Measurements from ENCODE around the gene PEX11B. TPM values are rescaled to one million over a fixed set of nuclear protein-coding genes. Genes with fewer than 3 reads are reported as not detected.

PEX11B gene
- total RNA-seq, 2 donors from 2014 or later, result 20.1 to 21.2 TPM

DNA sequence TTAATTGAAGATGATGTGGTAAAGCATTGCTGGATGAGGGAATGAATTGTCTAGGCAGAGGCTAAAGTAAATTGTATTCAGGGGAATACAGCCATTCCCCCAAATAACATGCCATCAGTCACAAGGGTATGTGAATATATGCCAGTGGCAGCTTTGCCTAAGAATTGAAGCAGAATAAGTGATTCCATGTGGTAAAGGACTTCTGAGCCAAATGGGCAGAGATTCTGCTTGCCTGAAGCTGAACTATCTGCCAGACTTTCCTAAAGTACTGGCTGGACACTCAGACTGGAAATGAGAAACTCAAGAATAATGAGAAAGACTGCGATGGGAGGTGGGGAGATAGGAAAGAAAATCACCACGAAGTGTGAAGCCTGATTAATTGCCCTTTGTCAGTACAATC, 36.9 kb upstream of the PEX11B start:
- Histone ChIP-seq H3K36me3 (no peaks in the 10 kb centered on the region), H3K27ac (peak overlapping the region; percentile 97 to 98), H3K27me3 (no peaks in the 10 kb centered on the region), H3K4me3 (peak overlapping the region in 1 of 2 donors; percentile 3), H3K9me3 (no peaks in the 10 kb centered on the region), H3K4me1 (peaks cover 0 to 61% of the 10 kb centered on the region in 2 donors)
- TF ChIP-seq, protein P1, sequence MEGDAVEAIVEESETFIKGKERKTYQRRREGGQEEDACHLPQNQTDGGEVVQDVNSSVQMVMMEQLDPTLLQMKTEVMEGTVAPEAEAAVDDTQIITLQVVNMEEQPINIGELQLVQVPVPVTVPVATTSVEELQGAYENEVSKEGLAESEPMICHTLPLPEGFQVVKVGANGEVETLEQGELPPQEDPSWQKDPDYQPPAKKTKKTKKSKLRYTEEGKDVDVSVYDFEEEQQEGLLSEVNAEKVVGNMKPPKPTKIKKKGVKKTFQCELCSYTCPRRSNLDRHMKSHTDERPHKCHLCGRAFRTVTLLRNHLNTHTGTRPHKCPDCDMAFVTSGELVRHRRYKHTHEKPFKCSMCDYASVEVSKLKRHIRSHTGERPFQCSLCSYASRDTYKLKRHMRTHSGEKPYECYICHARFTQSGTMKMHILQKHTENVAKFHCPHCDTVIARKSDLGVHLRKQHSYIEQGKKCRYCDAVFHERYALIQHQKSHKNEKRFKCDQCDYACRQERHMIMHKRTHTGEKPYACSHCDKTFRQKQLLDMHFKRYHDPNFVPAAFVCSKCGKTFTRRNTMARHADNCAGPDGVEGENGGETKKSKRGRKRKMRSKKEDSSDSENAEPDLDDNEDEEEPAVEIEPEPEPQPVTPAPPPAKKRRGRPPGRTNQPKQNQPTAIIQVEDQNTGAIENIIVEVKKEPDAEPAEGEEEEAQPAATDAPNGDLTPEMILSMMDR (IDR thresholded peaks at IDR 0.05), result no peak
- no peak for DNase-seq (ENCODE audit: low spot score)

DNA sequence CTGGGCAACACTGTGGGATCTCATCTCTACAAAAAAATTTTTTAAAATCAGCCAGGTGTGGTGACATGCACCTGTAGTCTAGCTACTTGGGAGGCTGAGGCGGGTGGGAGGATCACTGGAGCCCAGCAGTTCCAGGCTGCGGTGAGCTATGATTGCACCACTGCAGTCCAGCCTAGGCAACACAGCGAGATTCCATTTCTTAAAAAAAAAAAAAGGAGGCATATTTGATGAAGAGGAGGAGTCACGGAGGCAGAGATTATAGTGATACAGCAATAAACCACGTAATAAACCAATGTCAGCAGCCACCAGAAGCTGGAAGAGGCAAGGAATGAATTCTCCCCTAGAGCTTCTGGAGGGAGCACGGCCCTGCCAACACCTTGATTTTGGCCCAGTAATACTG, 35.3 kb upstream of the PEX11B start:
- H3K27ac ChIP-seq, result no peak overlapping the region

DNA sequence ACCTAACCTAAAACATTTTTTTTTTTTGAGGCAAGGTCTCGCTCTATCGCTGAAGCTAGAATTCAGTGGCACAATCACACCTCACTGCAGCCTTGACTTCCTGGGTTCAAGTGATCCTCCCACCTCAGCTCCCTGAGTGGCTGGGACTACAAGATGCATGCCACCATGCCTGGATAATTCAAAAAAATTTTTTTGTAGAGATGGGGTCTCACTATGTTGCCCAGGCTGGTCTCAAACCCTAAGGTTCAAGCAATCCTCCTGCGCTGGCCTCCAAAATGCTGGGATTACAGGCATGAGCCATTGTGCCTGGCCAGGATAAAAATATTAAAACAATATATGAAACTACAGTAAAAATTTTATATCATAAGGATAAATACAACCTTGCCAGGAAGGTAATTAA, 34.4 kb upstream of the PEX11B start:
- H3K27ac ChIP-seq, result no peak overlapping the region
- H3K27me3 ChIP-seq, result no peaks in the 10 kb centered on the region
- H3K36me3 ChIP-seq, result no peaks in the 10 kb centered on the region
- no peaks in the 10 kb centered on the region for H3K9me3 ChIP-seq
- peaks cover 0 to 55% of the 10 kb centered on the region in 2 donors for H3K4me1 ChIP-seq
- H3K4me3 ChIP-seq, result no peak overlapping the region
- TF ChIP-seq, protein P1 (IDR thresholded peaks at IDR 0.05), result no peak
- no peak for DNase-seq (ENCODE audit: low spot score)

More for the DNA sequence above, 35.3 kb upstream of the PEX11B start:
- no peaks in the 10 kb centered on the region for H3K9me3 ChIP-seq
- DNase-seq (ENCODE audit: low spot score), result no peak
- H3K4me3 ChIP-seq, result no peak overlapping the region
- H3K4me1 ChIP-seq, result peaks cover 0 to 61% of the 10 kb centered on the region in 2 donors
- H3K27me3 ChIP-seq, result no peaks in the 10 kb centered on the region
- TF ChIP-seq, protein P1 (IDR thresholded peaks at IDR 0.05), result no peak
- no peaks in the 10 kb centered on the region for H3K36me3 ChIP-seq

DNA sequence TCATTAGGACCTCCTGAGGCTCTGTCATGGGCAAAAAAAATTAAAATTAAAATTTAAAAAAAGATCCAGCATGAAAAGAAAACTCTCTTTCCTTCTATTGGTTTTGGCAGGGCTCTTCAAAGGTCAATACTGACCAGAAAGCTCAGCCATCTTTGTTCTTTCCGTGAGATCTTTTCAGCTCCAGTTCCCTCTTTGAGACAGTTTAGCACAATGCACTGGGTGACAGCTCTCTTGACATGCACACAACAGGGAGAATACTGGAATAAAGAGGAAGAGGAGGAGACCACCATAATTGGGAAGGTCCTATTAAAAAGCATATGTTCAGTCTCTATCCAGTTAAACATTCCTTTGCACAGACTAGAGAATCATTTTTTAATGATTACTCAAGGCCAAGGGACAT, 33.0 kb upstream of the PEX11B start:
- Histone ChIP-seq H3K4me3 (no peak overlapping the region), H3K4me1 (peaks cover 0 to 50% of the 10 kb centered on the region in 2 donors), H3K36me3 (peaks cover 11% of the 10 kb centered on the region), H3K27ac (no peak overlapping the region), H3K9me3 (no peaks in the 10 kb centered on the region), H3K27me3 (no peaks in the 10 kb centered on the region)
- TF ChIP-seq, protein P1 (IDR thresholded peaks at IDR 0.05), result no peak
- no peak for DNase-seq (ENCODE audit: low spot score)

DNA sequence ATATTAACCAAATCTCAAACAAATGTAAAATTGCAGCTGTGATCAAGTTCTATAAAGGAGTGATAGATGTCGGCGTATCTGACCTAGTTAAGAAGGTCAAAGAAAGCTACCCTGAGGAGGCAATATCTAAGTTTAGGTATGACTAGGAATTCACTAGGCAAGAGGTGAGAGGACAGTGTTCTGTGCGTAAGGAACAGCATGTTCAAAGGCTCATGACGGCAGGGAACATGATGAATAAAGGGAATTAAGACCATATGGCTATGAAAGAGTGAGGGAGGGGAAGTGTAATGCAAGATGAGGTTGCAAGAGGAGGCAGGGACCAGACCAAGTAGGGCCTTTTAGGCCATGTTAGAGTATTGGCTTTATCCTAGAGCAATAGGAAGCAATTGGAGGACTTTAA, 30.7 kb upstream of the PEX11B start:
- peaks cover 29% of the 10 kb centered on the region for H3K36me3 ChIP-seq
- TF ChIP-seq, protein P1 (IDR thresholded peaks at IDR 0.05), result no peak
- peak overlapping the region in 1 of 2 donors; percentile 29 for H3K27ac ChIP-seq
- no peaks in the 10 kb centered on the region for H3K27me3 ChIP-seq
- H3K4me3 ChIP-seq, result no peak overlapping the region
- H3K4me1 ChIP-seq, result peaks cover 0 to 28% of the 10 kb centered on the region in 2 donors
- DNase-seq (ENCODE audit: low spot score), result no peak
- H3K9me3 ChIP-seq, result no peaks in the 10 kb centered on the region

DNA sequence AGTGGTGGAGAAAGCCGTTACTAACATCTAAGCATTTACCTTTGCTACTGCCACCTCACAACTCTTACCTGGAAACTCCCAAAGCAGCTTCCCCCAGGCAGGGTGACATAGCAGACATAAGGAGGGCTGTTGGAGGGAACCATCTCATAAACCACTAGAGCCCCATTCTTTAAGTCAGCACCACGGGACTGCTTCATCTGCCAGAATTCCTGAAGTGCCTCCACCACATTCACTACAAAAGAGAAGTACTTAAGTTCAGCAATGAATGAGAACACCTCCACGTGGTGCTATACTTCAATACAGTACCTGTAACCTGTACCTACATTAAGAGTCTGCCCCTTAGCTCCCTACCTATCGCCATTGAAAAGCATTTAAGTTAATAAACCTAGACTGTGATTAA, 29.0 kb upstream of the PEX11B start:
- no peak overlapping the region for H3K27ac ChIP-seq
- H3K36me3 ChIP-seq, result peaks cover 44% of the 10 kb centered on the region
- no peak overlapping the region for H3K4me3 ChIP-seq
- no peak for DNase-seq (ENCODE audit: low spot score)
- peaks cover 0 to 20% of the 10 kb centered on the region in 2 donors for H3K4me1 ChIP-seq
- H3K27me3 ChIP-seq, result no peaks in the 10 kb centered on the region
- no peaks in the 10 kb centered on the region for H3K9me3 ChIP-seq
- TF ChIP-seq, protein P1 (IDR thresholded peaks at IDR 0.05), result no peak

All from right atrium auricular region (tissue), 2 donors.